Ishikawa (cell line): Measurements from ENCODE around the gene SVBP.

Experiments used
- CEBPB ChIP-seq: IDR thresholded peaks from 2 replicates; pipeline ENCODE4 v1.6.1; 2012
- CREB1 ChIP-seq: IDR thresholded peaks from 2 replicates; pipeline ENCODE4 v1.6.1; 2012; ENCODE audit warnings: low read depth
- EGR1 ChIP-seq: IDR thresholded peaks from 2 replicates; pipeline ENCODE4 v1.6.1; 2012
- EP300 ChIP-seq: IDR thresholded peaks from 2 replicates; pipeline ENCODE4 v1.6.1; 2012; ENCODE audit warnings: borderline replicate concordance
- FOXM1 ChIP-seq: IDR thresholded peaks from 2 replicates; pipeline ENCODE4 v1.6.1; 2012; ENCODE audit warnings: low read depth, borderline replicate concordance
- NFIC ChIP-seq: IDR thresholded peaks from 2 replicates; pipeline ENCODE4 v1.6.1; 2012
- RAD21 ChIP-seq: IDR thresholded peaks from 2 replicates; pipeline ENCODE4 v1.6.1; 2012; ENCODE audit warnings: low read depth
- TAF1 ChIP-seq: IDR thresholded peaks from 2 replicates; pipeline ENCODE4 v1.6.1; 2012; ENCODE audit warnings: low read depth, mild to moderate bottlenecking
- TCF12 ChIP-seq: IDR thresholded peaks from 2 replicates; pipeline ENCODE4 v1.6.1; 2012; ENCODE audit warnings: low read depth
- TEAD4 ChIP-seq: IDR thresholded peaks from 2 replicates; pipeline ENCODE4 v1.6.1; 2012
- YY1 ChIP-seq: IDR thresholded peaks from 2 replicates; pipeline ENCODE4 v1.6.1; 2012; ENCODE audit warnings: low read depth
- ZBTB7A ChIP-seq: IDR thresholded peaks from 2 replicates; pipeline ENCODE4 v1.6.1; 2012; ENCODE audit warnings: low read depth
- TF ChIP-seq, protein P1 (sequence below): IDR thresholded peaks from 2 replicates; pipeline ENCODE4 v1.6.1; 2012; ENCODE audit warnings: low read depth, mild to moderate bottlenecking
- TF ChIP-seq, protein P2 (sequence below): IDR thresholded peaks from 2 replicates; pipeline ENCODE4 v1.6.1; 2012
- TF ChIP-seq, protein P3 (sequence below): IDR thresholded peaks from 2 replicates; pipeline ENCODE4 v1.6.1; 2012

Gene SVBP

DNA sequence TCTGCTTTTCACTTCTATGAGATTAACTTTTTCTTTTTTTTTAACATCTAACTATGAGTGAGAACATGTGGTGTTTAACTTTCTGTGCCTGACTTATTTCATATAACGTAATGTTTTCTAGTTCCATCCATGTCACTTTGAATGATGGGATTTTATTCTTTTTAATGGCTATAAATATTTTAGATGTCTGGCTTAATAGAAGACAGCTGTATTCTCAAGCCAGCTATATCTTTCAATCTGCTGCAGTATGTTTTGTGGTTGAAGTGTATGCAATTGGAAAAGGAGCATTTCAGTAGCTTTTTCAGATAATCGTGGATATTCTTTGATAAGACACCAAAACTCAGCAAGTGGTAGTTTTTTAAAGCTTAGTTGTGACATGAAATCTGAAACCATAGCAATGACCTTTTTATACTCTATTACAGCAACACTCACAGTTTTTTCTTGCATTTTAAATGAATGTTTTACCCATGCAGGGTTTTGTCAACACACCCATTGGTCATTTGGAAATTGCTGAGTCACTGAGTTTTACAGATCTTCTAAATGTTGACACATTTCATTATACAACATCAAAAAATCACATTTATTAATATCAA is 5.7 kb upstream of the SVBP start:
- TF ChIP-seq EGR1 (no peak), RAD21 (no peak), TAF1 (no peak), CREB1 (no peak), TCF12 (no peak), ZBTB7A (no peak), YY1 (no peak), NFIC (no peak), FOXM1 (no peak), EP300 (no peak), CEBPB (no peak), TEAD4 (no peak)
- TF ChIP-seq, protein P1, sequence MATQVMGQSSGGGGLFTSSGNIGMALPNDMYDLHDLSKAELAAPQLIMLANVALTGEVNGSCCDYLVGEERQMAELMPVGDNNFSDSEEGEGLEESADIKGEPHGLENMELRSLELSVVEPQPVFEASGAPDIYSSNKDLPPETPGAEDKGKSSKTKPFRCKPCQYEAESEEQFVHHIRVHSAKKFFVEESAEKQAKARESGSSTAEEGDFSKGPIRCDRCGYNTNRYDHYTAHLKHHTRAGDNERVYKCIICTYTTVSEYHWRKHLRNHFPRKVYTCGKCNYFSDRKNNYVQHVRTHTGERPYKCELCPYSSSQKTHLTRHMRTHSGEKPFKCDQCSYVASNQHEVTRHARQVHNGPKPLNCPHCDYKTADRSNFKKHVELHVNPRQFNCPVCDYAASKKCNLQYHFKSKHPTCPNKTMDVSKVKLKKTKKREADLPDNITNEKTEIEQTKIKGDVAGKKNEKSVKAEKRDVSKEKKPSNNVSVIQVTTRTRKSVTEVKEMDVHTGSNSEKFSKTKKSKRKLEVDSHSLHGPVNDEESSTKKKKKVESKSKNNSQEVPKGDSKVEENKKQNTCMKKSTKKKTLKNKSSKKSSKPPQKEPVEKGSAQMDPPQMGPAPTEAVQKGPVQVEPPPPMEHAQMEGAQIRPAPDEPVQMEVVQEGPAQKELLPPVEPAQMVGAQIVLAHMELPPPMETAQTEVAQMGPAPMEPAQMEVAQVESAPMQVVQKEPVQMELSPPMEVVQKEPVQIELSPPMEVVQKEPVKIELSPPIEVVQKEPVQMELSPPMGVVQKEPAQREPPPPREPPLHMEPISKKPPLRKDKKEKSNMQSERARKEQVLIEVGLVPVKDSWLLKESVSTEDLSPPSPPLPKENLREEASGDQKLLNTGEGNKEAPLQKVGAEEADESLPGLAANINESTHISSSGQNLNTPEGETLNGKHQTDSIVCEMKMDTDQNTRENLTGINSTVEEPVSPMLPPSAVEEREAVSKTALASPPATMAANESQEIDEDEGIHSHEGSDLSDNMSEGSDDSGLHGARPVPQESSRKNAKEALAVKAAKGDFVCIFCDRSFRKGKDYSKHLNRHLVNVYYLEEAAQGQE, result no peak
- TF ChIP-seq, protein P2, sequence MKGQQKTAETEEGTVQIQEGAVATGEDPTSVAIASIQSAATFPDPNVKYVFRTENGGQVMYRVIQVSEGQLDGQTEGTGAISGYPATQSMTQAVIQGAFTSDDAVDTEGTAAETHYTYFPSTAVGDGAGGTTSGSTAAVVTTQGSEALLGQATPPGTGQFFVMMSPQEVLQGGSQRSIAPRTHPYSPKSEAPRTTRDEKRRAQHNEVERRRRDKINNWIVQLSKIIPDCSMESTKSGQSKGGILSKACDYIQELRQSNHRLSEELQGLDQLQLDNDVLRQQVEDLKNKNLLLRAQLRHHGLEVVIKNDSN, result no peak
- TF ChIP-seq, protein P3, sequence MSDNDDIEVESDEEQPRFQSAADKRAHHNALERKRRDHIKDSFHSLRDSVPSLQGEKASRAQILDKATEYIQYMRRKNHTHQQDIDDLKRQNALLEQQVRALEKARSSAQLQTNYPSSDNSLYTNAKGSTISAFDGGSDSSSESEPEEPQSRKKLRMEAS, result no peak

DNA sequence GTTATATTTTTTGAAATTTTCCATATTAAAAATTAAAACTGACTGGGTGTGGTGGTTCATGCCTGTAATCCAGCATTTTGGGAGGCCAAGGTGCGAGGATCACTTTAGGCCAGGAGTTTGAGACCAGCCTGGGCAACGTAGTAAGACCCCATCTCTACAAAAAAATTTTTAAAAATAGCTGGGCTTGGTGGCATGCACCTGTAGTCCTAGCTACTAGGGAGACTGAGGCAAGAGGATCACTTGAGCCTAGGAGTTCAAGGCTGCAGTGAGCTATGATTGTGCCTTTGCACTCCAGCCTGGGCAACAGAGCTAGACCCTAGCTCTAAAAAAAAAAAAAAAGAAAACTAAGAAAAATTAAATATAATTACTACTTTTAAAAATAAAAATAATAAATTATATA is 4.5 kb upstream of the SVBP start:
- no peak for TF ChIP-seq NFIC
- no peak for TF ChIP-seq CEBPB
- TF ChIP-seq, protein P1, result no peak
- TF ChIP-seq TCF12, result no peak
- TF ChIP-seq, protein P2, result no peak
- TF ChIP-seq YY1, result no peak
- TF ChIP-seq EGR1, result no peak
- no peak for TF ChIP-seq FOXM1
- no peak for TF ChIP-seq TAF1
- TF ChIP-seq ZBTB7A, result no peak
- no peak for TF ChIP-seq TEAD4
- TF ChIP-seq, protein P3, result no peak
- no peak for TF ChIP-seq CREB1
- no peak for TF ChIP-seq RAD21
- TF ChIP-seq EP300, result no peak

DNA sequence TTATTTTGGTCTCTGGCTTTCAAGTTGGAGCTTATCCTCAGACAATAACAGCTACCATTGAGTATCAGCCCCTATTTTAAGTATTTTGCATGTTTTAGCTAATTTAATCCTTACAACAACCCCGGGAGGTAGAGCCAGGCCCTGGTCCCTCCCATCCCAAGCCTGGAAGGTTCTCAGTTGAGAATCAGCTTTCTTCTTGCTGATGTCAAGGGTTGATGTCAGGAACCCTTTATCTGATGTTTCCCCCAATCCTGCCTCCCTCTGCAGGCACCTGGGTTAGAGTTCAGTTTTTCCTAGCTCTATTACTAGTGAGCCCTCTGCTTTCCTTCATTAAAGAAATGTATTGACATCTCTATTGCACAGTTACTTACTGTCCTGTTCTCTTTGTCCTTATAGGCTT is 3.6 kb upstream of the SVBP start:
- no peak for TF ChIP-seq NFIC
- TF ChIP-seq CEBPB, result no peak
- TF ChIP-seq TEAD4, result no peak
- TF ChIP-seq YY1, result no peak
- TF ChIP-seq RAD21, result no peak
- no peak for TF ChIP-seq FOXM1
- TF ChIP-seq, protein P1, result no peak
- no peak for TF ChIP-seq EP300
- no peak for TF ChIP-seq TCF12
- TF ChIP-seq EGR1, result no peak
- no peak for TF ChIP-seq TAF1
- TF ChIP-seq, protein P2, result no peak
- TF ChIP-seq, protein P3, result no peak
- TF ChIP-seq CREB1, result no peak
- TF ChIP-seq ZBTB7A, result no peak

DNA sequence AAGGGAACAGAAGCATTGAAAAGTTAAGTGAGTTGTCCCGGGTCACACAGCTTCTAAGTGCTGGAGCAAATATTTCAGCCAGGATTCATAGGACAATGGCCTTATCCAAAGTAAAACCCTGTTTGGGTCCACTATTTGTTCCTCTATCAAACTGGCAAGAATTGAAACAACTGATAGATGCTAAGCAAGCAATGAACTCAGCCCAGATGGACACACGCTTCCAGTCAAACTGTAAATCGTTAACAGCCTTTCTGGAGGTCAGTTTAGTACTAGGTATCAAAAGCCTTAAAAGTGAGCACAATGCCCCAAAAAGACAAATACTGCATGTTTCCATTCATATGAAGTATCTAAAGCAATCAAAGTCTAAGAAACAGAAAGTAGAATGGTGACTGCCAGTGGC is 779 bp upstream of the SVBP start:
- TF ChIP-seq, protein P3, result no peak
- TF ChIP-seq, protein P1, result no peak
- no peak for TF ChIP-seq YY1
- TF ChIP-seq ZBTB7A, result no peak
- no peak for TF ChIP-seq CREB1
- no peak for TF ChIP-seq EGR1
- no peak for TF ChIP-seq TEAD4
- no peak for TF ChIP-seq FOXM1
- TF ChIP-seq NFIC, result no peak
